ENCODE measurements around the gene PRELP.

- TF ChIP-seq POLR2A (IDR thresholded peaks at IDR 0.05; ENCODE audit: low read depth) (no peak), CTCF (IDR thresholded peaks at IDR 0.05) (no peak), POLR2AphosphoS5 (IDR thresholded peaks at IDR 0.05) (no peak), EP300 (IDR thresholded peaks at IDR 0.05) (no peak)
These were observed 46.6 kb downstream of the PRELP start for GRCh38 chr1:203522237-203522636.
